Stomach (tissue), 4 donors: Measurements from ENCODE around the gene PTPRG.

ENCODE experiments used
- CTCF ChIP-seq, 7 experiments: fragments of 450-650 bp in 4 of 7; fragments of 200-600 bp in 3 of 7; sonication (generic) in 3 of 7; IDR thresholded peaks; one replicate each; pipeline ENCODE4 v1.5.1; 2016 to 2019; ENCODE audit warnings: antibody characterized with exemption in 7 of 7, control low read depth in 2 of 7, mild to moderate bottlenecking in 1 of 7
- EP300 ChIP-seq: sonication (generic); formaldehyde crosslinking; IDR thresholded peaks from one replicate; pipeline ENCODE4 v1.6.1; 2017; ENCODE audit warnings: antibody characterized with exemption
- POLR2A ChIP-seq, 4 donors: fragments of 450-650 bp; IDR thresholded peaks; one replicate each; pipeline ENCODE4 v1.6.1; 2016; ENCODE audit warnings: antibody characterized with exemption in 4 of 4, control low read depth in 2 of 4, mild to moderate bottlenecking in 1 of 4, moderate library complexity in 1 of 4

- no peak for TF ChIP-seq POLR2A (IDR thresholded peaks at IDR 0.05)
- TF ChIP-seq CTCF (IDR thresholded peaks at IDR 0.05): no peak
- no peak for TF ChIP-seq EP300
Observed at GRCh38 chr3:61617651-61618050, 56.3 kb downstream of the PTPRG start.
